Lower leg skin (tissue), 4 donors: ENCODE data around the gene TSPO2. TPM values are rescaled to one million over a fixed set of nuclear protein-coding genes. Genes with fewer than 3 reads are reported as not detected.

Experiments used
- DNase-seq, 2 donors: peaks; one replicate each; pipeline ENCODE4 v3.0.0-alpha.2; 2019; ENCODE audit warnings: low spot score in 2 of 2
- H3K4me3 ChIP-seq: fragments of 200-600 bp; sonication (generic); 2 replicates; pipeline ENCODE4 v1.5.1; 2017; ENCODE audit warnings: mild to moderate bottlenecking, low read depth; ENCODE audit not compliant: poor library complexity, severe bottlenecking
- POLR2A ChIP-seq, 2 donors: fragments of 450-650 bp; IDR thresholded peaks; one replicate each; pipeline ENCODE4 v1.6.1; 2016 to 2017; ENCODE audit warnings: antibody characterized with exemption in 2 of 2, mild to moderate bottlenecking in 1 of 2, moderate library complexity in 1 of 2
- WGBS, 2 donors: methylation state at CpG; one replicate each; pipeline ENCODE4 v1.1.5; 2018; 5-methylcytosine and 5-hydroxymethylcytosine counted together
- intact Hi-C: fragments of 100-400 bp; cut with DNase I; formaldehyde crosslinking; loops from one replicate; pipeline ENCODE4 v1.15.0; 2023; ENCODE audit warnings: low total_unique reads
- total RNA-seq, 4 donors: library from RNA; depleted of rRNA; stranded (reverse); fragments of >200 nt; gene quantifications; one replicate each; pipeline ENCODE4 v1.1.0, GENCODE V29; 2016
- TF ChIP-seq, protein P1 (sequence below), 3 donors: fragments of 450-650 bp; IDR thresholded peaks; one replicate each; pipeline ENCODE4 v1.5.1; 2016; ENCODE audit warnings: antibody characterized with exemption in 3 of 3, mild to moderate bottlenecking in 3 of 3, moderate library complexity in 2 of 3

The TSPO2 gene
- total RNA-seq, 4 donors from 2014 or later: not detected

DNA sequence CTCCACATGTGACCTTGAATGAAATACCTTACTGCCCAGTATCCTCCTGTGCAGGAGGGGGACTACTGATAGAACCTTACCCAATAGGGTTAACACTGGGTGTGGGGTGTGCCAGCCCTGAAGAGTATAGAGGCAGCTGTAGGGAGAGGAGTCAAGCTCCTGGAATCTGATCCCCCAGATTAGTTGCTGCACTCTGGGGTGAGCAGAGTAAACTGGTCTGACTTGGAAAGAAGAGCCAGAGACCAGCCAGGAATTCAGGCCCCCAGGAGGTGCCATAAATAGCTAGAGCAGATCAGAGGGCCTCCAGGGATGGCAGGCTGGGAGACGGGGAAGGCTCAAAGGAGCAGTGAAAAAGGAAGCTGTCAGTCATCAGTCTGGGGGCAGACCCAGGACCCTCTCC, 7.3 kb downstream of the TSPO2 start:
- no peak overlapping the region for H3K4me3 ChIP-seq
- DNase-seq: peak in 1 of 2 donors; percentile 48
- whole genome bisulfite sequencing, 2 donors: 47 to 58% methylated on average over 1 of the region's 1 CpG
- intact Hi-C loops: no loop called here
- TF ChIP-seq, protein P1, sequence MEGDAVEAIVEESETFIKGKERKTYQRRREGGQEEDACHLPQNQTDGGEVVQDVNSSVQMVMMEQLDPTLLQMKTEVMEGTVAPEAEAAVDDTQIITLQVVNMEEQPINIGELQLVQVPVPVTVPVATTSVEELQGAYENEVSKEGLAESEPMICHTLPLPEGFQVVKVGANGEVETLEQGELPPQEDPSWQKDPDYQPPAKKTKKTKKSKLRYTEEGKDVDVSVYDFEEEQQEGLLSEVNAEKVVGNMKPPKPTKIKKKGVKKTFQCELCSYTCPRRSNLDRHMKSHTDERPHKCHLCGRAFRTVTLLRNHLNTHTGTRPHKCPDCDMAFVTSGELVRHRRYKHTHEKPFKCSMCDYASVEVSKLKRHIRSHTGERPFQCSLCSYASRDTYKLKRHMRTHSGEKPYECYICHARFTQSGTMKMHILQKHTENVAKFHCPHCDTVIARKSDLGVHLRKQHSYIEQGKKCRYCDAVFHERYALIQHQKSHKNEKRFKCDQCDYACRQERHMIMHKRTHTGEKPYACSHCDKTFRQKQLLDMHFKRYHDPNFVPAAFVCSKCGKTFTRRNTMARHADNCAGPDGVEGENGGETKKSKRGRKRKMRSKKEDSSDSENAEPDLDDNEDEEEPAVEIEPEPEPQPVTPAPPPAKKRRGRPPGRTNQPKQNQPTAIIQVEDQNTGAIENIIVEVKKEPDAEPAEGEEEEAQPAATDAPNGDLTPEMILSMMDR (IDR thresholded peaks at IDR 0.05): no peak
- TF ChIP-seq POLR2A (IDR thresholded peaks at IDR 0.05): no peak

DNA sequence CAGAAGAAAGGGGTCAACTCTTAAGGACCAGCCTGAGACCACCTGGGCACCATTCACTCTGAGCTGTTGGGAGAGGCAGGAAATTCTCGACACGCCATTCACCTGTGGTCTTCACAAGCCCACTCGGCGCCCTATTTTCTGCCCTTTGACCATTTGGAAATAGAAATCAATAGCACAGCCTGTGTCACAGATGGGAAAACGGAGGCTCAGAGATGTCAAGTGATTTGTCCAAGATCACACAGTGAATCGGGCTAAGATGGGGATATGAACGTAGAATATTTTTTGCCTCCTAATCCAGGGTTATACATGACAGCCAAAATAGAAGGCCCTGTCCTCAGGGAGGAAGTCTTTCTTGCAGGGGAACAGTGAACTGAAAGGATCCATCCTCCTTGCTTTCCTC, 7.7 kb downstream of the TSPO2 start:
- no peak overlapping the region for H3K4me3 ChIP-seq
- WGBS, 2 donors: 85 to 94% methylated on average over 7 of the region's 7 CpGs
- TF ChIP-seq POLR2A (IDR thresholded peaks at IDR 0.05): no peak
- TF ChIP-seq, protein P1 (IDR thresholded peaks at IDR 0.05): no peak
- intact Hi-C loops: no loop called here
- DNase-seq: no peak

DNA sequence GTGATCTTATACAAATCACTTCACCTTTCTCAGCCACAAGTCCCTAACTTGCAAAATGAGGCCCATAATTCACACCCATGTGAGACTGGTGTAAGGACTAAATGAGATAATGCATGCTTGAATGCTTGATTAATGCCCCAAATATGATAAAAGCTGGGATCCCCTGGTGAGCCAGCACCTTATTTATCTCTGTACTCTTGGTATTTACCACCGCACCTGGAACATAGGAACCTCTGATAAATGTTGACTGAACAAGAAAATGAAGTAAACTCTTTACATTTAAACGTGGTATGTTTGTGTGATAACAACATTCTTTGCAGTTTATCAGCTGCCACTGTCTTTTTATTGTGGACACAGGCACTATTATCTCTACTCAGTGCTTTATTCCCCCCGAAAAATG, 8.3 kb downstream of the TSPO2 start:
- TF ChIP-seq, protein P1 (IDR thresholded peaks at IDR 0.05): no peak
- no peak for TF ChIP-seq POLR2A (IDR thresholded peaks at IDR 0.05)
- WGBS, 2 donors: 74 to 85% methylated on average over 3 of the region's 3 CpGs
- H3K4me3 ChIP-seq: no peak overlapping the region
- intact Hi-C loops: no loop called here
- no peak for DNase-seq

DNA sequence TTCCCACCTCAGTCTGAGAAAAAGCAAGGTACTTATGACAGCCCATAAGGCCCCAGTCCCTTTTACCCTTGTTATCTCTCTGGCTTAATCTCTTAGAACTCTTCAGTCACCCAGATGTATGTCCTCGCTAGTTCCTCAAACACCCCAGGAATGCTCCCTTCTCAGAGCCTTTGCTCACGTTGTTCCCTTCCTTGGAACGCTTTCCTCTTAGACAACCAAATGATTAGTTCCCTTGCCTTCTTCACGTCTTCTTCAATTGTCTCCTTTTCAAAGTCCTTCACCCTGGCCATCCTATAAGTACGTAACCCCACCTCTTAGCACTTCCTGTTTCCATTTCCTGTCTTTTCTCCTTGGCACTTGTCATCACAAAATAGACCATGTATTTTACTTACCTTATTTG, 9.6 kb downstream of the TSPO2 start:
- H3K4me3 ChIP-seq: no peak overlapping the region
- TF ChIP-seq, protein P1 (IDR thresholded peaks at IDR 0.05): no peak
- no peak for TF ChIP-seq POLR2A (IDR thresholded peaks at IDR 0.05)
- DNase-seq: no peak
- intact Hi-C loops: no loop called here
- WGBS, 2 donors: 79% methylated on average over 5 of the region's 5 CpGs

DNA sequence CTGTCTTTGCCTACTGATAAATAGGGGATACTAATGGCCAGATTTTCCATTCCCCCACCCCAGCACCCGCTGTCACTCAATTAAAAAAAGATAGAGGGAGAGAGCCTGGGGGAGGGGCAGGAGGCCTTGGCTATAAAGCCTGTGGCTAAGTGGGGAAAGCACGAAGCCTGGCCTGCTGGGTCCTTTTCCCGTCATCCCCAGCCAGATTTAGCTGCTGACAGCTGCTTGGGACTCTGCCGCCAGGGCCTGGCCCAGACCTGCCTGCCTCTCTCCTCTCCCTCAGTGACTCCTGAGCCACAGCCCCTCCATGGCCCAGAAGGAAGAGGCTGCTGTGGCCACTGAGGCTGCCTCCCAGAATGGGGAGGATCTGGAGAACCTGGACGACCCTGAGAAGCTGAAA, 10.8 kb downstream of the TSPO2 start, which contains the start of gene APOBEC2:
TSS of gene APOBEC2 (plus strand) at position 162 of the 400 bp plus-strand sequence. CDS start at position 308, 146 bp downstream.
- TF ChIP-seq, protein P1 (IDR thresholded peaks at IDR 0.05): no peak
- TF ChIP-seq POLR2A (IDR thresholded peaks at IDR 0.05): no peak
- H3K4me3 ChIP-seq: no peak within 1 kb of the TSS
- intact Hi-C loops: no loop called here
- DNase-seq: peak in 1 of 2 donors; percentile 74
- 39 to 67% methylated on average over 5 of the region's 5 CpGs for WGBS, 2 donors

DNA sequence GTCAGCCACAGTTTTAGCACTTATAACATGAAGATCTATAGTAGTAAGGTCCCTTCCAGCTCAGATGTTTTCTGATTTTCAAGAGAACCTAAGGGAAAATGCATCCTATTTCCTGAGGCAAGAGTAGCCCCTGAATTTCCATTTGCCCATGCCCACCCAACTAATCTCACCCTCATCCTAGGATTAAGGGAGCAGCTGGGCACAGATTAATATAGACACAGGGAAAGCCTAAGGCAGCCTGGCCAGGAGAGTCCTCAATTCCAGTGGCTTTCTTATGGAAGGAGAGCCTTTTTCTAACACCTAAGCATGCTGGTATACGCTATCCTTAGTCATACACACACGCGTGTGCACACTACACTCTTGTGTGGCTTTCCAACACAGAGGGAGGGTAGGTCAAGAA, 12.2 kb downstream of the TSPO2 start:
- DNase-seq: no peak
- WGBS, 2 donors: 93 to 96% methylated on average over 3 of the region's 3 CpGs
- H3K4me3 ChIP-seq: no peak overlapping the region
- TF ChIP-seq POLR2A (IDR thresholded peaks at IDR 0.05): no peak
- TF ChIP-seq, protein P1 (IDR thresholded peaks at IDR 0.05): no peak
- intact Hi-C loops: no loop called here
